Central memory CD4-positive, alpha-beta T cell (primary cell): ENCODE results near the gene SMIM1.

Source experiments
- DNase-seq: peaks from one replicate; pipeline ENCODE4 v3.0.0; 2022
- total RNA-seq, 3 experiments: gene quantifications; one replicate each; lab custom pipeline; 2026; lab: John Stamatoyannopoulos, UW

SMIM1 gene, protein sequence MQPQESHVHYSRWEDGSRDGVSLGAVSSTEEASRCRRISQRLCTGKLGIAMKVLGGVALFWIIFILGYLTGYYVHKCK
- total RNA-seq, result 0.18 to 0.71 (median 0.58) reads per million in 3 experiments

DNA sequence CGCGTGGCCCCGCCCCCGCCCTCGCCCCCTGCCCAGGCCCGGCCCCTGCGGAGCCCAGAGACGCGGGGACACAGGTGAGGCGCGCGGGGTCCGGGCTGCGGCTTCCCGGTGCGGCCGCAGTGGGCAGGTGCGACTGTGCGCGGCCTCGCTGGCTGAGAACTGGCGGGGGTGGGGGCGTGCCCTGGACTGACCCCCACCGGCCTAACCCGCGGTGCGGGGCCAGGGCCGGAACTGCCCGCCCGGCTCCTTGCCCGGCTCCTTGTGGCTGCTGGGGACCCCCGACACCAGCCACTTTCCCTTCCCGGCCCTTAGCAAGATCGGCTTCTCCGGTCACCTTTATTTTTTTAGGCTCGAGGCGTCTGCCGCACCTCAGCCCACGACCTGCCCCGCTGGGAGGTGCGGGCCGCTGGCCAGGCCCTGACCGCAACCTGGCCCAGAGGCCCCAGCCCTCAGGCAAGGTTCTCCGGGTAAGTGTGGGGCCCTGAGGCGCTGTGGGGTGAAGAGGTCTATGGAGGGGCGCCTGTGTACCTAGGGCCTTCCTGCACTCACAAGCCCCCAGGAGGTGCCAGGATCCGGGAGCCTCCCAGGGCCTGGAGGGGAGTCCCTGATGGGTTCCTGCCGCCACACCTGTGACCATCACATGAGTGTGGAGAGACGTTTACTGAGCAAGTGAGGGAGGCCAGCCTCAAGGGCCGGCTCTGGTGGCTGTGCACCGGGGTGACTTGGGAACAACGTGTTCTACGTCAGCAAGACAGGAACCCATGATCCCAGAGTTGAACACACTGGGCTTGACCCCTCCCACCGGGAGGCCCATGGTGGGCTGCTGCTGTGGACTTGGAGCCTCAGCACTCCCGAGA lies at the start of gene SMIM1:
Gene SMIM1, plus strand, starts transcription at position 35 of the 857 bp plus-strand sequence. CDS start 2,625 bp downstream, outside the sequence.
- no peak for DNase-seq

DNA sequence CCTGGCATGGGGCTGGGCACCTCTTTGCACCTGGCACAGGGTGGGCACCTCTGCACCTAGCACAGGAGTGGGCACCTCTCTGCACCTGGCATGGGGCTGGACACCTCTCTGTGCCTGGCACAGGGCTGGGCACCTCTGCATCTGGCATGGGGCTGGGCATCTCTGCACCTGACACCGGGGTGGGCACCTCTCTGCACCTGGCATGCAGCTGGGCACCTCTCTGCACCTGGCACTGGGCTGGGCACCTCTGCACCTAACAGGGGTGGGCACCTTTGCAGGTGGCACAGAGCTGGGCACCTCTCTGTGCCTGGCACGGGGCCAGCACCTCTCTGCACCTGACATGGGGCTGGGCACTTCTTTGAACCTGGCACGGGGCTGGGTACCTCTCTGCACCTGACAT lies 49.7 kb upstream of the SMIM1 start:
- no peak for DNase-seq

DNA sequence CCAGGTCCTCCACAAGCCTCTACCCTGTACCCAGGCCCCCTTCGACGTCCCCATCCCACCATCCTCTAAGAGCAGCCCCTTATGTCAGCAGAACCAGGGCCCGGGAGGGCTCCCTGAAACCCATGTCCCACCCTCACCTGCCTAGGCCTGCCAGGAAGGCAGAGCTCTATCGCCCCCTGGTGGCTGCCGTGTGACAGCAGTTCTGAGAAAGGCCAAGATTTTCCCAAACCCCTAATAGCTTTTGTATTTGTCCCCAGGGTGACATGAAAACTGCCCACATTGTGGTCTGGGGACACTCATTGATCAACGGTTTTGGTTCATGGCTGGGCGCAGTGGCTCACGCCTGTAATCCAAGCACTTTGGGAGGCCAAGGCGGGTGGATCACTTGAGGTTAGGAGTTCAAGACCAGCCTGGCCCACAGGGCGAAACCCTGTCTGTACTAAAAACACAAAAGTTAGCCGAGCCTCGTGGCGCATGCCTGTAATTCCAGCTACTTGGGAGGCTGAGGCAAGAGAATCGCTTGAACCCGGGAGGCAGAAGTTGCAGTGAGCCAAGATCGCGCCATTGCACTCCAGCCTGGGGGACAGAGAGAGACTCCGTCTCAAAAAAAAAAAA lies 48.0 kb upstream of the SMIM1 start:
- peak; percentile 61 for DNase-seq

DNA sequence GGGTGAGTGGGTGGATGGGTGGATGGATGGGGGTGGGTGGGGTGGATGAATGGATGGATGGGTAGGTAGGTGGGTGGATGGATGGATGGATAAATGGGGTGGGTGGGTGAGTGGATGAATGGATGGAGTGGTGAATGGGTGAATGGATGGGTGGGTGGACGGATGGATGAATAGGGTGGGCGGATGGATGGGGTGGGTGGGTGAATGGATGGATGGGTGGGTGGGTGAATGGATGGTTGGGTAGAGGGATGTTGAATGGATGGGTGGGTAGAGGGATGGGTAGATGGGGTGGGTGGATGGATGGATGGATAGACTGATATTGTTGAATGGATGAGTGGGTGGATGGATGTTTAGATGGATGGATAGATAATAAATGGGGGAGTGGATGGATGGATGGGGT lies 47.2 kb upstream of the SMIM1 start:
- no peak for DNase-seq

DNA sequence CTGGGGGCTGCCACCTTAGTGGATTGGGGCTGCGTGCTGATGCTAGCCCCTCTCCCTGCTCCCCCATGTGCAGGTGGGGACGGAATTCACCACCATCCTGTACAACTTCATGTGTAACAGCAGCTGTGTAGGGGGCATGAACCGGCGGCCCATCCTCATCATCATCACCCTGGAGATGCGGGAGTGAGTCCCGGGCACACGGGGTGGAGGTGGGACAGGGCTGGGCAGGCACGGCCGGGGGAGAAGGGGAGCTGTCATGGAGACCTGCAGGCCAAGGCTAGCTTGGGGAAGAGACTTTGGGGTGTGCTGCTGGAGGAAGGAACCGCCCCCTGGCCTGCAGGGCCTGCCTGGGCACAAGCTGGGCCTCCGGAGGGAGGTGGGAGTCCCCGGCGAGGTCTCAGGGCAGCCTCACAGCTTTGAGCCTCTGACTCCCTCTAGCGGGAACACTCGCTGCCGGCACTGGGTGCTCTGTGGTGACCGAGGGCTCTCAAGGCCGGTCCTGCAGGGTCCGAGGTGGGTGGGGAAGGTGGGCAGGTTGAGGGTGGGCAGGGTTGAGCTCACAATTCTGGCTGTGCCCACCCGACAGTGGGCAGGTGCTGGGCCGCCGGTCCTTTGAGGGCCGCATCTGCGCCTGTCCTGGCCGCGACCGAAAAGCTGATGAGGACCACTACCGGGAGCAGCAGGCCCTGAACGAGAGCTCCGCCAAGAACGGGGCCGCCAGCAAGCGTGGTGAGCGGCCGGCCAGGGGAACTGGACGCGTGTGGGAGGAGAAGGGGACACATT lies 45.3 kb upstream of the SMIM1 start:
- DNase-seq, result no peak

DNA sequence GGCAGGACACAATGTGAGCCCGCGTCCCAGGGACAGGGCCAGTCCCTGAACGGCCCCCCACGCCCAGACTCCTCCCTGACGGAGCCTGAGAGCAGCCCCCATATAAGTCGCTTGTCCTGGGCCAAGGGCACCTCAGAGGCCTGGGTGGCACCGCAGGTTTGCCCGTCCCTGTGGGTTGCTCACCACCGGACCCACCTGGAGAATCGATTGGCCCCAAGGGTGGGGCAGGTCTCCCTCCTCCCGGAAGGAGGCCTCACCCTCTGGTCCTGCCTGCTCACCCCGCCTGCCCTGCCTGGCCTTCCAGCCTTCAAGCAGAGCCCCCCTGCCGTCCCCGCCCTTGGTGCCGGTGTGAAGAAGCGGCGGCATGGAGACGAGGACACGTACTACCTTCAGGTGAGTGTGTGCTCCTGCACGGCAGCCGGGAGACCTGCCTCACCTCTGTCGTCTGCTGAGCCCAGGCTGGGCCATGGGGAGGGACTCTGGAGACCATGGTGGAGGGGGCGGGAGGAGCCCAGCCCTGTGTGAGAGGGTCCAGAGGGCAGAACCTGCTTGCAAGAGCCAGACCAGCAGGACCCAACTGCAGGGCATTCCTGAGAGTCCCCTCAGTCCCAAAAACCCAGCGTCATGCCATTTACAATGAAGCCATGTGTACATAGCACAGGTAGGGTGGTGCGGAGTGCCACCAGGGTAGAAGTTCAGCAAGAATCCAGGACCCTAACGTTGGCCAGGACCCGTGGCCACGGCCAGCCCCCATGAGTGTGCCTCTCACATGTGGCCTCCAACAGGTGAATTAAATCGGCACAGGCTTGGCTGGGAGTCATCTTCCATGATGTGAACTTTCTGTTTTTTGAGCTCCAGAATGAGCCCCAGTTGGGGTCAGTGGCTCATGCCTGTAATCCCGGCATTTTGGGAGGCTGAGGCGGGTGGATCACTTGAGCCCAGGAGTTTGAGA lies 44.4 kb upstream of the SMIM1 start:
- DNase-seq, result no peak

DNA sequence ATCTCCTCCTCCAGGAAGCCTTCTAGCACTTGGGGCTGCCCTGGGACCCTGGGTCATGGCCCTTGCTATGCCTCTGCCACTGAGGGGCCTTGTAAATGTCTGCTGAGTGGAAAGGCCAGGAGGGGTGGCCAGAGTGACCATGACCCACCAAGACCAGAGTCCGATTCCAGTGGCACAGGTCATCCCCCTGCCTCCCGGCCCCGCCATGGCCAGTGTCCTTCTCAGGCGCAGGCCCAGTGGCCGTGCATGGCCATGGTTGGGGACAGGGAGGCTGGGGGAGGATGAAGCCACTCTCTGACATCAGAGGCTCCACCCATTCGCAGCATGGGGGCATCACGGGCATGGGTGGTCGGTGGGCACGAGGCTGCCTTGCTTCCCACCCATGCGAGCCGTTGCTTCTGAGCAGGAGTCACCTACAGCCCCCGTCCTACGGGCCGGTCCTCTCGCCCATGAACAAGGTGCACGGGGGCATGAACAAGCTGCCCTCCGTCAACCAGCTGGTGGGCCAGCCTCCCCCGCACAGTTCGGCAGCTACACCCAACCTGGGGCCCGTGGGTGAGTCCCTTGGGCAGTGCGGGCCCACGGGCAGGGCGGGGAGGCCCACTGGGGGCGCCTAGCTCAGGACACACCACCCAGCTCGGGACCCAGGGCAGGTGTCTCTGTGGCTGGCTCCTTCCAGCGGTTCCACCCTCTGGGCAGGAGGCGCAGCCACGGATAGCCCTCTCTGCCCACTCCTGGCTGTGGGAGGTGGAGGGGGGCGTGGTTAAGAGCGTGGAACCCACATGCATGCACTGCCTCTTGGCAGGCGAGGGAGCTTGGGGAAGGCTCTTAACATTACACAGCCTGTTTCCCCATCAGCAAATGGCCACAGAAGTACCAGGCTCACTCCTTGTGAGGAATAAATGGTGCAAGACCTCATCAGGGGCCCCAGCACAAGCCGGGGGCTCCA lies 42.7 kb upstream of the SMIM1 start:
- no peak for DNase-seq

DNA sequence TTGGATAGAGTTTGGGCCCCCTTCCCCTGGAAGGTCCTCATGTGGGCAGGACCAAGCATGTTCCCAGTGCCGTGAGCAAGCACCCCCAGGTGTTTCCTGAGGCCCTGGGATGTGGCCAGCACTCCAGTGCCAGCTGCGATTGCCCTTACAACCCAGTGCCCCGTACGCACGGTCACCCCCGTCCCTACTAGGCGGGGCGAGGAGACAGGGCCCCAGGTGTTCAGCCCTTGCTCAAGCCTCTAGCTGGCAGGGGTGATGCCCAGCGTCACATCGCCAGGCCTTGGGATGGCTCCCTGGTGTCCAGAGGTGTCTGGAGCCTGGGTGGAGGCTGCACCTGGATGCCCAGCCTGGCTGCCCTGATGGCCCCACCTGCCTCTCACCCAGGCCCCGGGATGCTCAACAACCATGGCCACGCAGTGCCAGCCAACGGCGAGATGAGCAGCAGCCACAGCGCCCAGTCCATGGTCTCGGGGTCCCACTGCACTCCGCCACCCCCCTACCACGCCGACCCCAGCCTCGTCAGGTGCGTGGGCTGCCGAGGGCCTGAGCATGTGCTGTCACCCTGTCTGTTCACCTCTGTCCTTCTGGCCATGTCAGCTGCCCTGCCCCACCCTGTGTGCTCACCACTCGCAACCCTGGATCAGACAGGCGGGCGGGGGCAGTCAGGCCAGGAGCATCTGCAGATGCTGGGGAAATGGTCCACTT lies 41.9 kb upstream of the SMIM1 start:
- no peak for DNase-seq

DNA sequence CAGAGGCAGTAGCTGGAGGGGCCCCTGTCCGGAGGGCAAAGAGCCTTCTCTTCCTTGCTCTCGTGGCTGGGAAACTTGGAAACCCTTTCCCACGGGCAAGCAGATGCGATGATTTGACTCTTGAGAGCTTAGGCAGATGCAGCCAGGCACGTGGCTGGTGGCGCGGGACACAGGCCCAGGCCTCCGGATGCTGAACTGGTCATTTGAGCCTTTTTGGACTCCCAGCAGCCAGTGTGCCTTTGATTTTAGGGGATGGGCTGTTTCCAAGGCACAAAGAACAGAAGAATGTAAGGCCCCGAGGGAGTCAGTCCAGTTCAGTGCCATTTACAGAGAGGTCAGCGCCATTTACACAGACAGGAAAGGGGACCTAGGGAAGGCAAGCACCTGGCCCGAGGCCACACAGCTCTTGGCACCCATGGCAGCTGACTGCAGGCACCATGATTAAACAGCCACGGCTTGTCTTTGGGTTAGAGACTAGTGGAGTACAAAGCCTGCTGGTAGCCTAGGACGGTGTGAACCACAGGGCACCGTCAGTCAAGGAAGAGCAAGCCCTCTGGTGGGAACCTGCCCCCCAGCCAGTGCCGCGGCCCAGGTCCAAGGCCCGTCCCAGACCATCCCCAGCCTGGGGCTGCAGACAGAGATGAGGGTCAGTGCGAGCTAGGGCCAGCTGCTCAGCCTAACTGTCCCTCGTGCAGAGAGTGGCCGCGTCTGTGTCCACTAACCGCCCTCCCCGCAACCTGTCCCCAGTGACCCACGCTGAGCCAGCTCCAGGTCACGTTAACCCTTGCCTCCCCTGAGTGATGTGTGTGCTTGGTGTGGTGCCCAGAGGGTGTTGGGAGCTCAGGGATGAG lies 40.7 kb upstream of the SMIM1 start:
- no peak for DNase-seq

DNA sequence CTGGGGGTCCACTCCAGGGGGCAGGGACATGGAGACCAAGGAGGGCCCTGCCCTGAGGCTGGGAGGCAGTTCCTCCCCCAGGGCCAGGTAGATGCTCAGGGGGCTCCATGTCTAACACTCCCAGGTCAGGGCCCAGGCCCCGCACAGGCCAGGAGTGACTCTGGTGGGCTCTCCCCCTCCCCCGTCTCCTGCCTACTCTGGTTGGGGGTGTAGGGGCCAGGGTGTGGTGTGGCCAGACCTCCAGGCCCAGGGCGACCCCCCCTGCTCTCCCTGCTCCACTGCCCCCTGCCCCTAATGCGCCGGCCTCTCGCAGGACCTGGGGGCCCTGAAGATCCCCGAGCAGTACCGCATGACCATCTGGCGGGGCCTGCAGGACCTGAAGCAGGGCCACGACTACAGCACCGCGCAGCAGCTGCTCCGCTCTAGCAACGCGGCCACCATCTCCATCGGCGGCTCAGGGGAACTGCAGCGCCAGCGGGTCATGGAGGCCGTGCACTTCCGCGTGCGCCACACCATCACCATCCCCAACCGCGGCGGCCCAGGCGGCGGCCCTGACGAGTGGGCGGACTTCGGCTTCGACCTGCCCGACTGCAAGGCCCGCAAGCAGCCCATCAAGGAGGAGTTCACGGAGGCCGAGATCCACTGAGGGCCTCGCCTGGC lies 40.0 kb upstream of the SMIM1 start:
- no peak for DNase-seq

DNA sequence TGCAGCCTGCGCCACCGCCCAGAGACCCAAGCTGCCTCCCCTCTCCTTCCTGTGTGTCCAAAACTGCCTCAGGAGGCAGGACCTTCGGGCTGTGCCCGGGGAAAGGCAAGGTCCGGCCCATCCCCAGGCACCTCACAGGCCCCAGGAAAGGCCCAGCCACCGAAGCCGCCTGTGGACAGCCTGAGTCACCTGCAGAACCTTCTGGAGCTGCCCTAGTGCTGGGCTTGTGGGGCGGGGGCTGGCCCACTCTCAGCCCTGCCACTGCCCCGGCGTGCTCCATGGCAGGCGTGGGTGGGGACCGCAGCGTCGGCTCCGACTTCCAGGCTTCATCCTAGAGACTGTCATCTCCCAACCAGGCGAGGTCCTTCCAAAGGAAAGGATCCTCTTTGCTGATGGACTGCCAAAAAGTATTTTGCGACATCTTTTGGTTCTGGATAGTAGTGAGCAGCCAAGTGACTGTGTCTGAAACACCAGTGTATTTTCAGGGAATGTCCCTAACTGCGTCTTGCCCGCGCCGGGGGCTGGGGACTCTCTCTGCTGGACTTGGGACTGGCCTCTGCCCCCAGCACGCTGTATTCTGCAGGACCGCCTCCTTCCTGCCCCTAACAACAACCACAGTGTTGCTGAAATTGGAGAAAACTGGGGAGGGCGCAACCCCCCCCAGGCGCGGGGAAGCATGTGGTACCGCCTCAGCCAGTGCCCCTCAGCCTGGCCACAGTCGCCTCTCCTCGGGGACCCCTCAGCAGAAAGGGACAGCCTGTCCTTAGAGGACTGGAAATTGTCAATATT lies 39.3 kb upstream of the SMIM1 start:
- no peak for DNase-seq

DNA sequence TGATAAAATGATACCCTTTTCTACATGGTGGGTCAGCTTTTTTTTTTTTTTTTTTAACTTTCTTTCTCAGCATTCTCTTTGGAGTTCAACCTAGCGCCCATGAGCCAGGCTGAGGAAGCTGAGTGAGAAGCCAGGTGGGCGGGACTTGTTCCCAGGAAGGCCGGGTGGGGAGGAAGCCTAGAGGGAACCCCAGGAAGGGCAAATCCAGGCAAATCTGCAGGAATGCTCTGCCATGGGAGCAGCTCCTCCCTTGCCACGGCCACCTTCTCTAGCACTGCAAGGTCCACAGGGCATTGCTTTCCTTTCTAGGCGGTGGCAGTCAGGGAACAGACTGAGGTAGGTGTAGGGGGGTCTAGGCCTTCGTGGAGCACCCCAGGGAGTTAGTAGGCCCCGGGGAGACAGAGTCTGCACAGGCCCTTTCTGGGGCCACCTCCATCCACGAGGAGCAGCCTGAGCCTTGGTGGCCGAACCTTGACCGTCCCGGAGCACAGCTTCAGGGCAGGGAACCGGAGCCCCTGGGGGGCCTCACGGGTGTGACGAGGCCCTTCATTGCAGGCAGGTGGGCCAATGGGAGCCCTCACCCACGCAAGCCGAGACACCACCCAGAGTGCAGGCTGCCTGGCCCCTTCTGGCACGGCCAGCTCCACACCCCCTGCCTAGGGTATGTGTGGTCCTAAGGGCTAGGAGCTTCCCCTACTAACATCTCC lies 38.5 kb upstream of the SMIM1 start:
- no peak for DNase-seq

DNA sequence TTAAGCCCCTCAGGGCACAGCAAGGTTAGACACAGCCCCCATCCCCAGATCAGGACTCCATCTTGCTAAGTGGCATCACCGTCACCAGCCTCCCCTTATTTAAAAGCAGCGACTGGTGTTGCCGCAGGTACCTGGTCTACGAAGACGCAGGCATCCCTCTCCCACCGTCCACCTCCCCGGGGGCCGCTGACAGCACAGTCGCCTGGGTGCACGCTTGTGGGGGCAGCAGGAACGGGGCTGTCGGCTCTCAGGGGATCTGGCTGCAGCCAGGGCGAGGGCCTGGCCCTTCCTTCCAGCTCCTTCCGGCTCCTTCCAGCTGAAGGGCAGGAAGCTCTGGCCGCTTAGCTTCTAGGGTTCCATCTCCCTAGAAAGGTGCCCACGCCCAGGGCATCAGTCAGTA lies 37.9 kb upstream of the SMIM1 start:
- no peak for DNase-seq

DNA sequence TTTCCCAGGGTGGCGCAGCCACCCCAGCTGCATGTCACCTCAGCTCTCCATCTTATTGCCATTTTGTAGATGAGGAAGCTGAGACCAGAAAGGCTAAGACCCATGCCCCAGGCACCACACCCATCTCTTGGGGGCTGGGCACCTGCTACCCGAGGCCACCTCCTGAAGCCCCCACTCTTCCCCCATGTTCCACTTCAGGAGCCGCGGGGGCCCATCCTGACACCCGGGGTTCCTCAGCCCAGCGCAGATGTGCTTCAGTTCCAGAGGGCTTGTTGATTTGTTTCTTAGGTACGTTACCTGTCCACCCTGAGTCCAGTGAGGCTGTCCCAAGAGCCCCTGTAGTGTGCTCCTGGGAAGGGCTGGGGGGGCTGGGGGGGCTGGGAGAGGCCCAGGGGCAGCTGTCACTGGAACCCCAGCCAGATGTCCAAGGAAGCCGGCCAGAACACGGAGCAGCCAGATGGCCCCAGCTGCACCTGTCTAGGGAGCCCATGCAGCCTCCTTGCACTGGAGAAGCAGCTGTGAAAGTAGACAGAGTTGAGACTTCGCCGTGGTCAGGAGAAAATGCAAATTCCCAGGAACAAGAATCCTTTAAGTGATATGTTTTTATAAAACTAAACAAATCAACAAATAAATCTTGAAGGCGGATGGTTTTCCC lies 37.4 kb upstream of the SMIM1 start:
- no peak for DNase-seq

DNA sequence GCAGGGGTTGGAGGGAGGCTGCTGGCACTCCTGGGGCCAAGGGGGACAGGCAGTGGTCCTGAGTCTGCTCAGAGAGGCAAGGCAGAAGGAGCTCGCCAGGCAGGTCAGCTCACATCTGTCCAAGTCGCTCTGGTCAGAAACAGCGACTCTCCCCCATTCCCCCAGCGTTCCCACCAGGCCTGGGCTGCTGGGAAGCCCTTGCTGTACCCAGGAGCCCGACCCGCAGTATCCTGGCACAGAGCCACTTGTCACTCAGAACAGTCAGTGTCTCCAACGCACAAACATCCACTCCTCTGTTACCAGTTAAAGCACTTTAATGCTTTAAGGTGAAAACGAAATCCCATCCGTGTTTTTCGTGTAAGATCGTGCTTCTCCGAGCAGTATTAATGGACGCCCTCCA lies 36.9 kb upstream of the SMIM1 start:
- no peak for DNase-seq

DNA sequence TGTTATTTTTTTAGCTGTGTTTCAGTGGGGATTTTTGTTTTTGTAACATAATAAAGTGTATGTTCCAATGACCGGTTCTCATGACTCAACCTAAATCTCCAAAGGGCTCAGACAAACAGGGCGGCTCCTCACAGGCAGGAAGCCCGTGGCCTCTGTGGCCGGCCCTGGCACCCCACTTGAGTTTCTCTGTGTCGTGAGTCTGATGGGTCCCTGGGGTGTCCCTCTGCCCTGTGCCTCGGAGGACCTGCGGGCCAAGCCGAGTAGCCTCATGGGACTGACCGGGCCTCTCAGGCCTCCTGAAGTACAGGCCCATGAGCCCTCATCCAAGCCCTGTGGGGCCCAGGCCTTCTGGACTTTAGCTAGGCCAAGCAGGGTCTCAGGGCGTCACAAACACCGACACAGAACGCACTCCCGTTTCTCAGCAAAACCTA lies 36.4 kb upstream of the SMIM1 start:
- no peak for DNase-seq

DNA sequence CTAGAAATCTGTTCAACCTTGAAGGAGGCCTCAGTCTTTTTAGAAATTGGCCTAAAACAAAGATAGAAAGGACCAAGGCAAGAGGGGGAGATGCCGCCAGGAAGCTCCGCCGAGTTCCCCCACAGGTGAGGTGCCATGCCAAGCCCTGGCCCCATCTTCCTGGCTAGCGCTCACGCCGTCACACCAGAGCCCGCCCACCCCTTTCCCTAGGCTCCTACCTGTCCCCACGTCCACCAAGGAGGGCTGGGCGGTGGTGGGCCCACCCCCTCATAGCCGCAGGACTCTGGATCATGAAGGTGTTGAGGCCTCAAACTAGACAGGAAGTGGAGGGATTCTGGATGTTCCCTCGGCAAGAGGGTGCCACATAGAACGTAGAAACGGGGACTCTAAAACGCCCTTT lies 35.8 kb upstream of the SMIM1 start:
- no peak for DNase-seq
